ENCODE data around the gene NBAS.

DNA sequence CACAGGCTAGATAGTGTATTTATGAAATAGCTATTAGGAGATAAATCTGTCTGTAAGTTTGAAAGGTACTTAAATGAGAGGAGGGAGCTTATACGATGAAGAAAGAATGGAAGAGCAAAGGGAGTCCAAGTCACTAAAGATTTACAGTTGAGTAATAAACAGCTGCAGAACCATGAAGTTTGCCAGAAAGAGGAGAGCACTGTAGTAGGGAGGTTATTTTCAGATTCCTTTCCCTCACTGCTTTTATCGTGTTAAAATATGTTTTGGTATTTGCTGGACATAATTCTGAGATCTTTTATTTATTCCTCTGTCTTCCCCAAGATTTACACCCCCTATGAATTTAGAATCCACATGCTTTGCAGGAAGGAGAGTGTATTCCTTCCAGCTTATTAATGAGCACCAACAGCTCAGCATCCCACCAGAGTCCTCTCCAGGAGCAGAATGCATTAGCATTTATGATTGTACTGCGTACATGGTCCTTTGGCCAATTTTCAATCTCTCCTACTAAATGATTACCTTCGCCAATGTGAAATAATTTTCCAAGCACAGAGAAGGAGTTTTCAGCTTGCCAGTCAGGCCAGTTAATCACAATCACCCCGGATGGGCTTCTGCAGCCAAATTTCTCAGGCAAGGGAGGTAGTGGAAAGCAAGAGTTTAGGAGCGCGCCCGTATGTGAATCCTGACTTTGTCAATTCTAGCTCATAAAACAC, 297.0 kb downstream of the NBAS start:
- TF ChIP-seq, protein P1, sequence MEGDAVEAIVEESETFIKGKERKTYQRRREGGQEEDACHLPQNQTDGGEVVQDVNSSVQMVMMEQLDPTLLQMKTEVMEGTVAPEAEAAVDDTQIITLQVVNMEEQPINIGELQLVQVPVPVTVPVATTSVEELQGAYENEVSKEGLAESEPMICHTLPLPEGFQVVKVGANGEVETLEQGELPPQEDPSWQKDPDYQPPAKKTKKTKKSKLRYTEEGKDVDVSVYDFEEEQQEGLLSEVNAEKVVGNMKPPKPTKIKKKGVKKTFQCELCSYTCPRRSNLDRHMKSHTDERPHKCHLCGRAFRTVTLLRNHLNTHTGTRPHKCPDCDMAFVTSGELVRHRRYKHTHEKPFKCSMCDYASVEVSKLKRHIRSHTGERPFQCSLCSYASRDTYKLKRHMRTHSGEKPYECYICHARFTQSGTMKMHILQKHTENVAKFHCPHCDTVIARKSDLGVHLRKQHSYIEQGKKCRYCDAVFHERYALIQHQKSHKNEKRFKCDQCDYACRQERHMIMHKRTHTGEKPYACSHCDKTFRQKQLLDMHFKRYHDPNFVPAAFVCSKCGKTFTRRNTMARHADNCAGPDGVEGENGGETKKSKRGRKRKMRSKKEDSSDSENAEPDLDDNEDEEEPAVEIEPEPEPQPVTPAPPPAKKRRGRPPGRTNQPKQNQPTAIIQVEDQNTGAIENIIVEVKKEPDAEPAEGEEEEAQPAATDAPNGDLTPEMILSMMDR (IDR thresholded peaks at IDR 0.05; ENCODE audit: insufficient read depth, low read length, poor library complexity, severe bottlenecking) = no peak
- TF ChIP-seq EZH2phosphoT487 (conservative IDR thresholded peaks at IDR 0.05; ENCODE audit: low read length) = no peak

Measured in SU-DHL-6 (cell line).